LNCaP clone FGC (cell line): Measurements from ENCODE around the gene RPA1.

Experiments used
- DNase-seq: peaks from one replicate; pipeline ENCODE4 v3.0.0-alpha.2; 2011; ENCODE audit warnings: low read depth
- H3K4me3 ChIP-seq: 2 replicates; pipeline ENCODE4 v1.5.1; 2011; ENCODE audit warnings: mild to moderate bottlenecking, low read depth, low read length, control low read depth
- CTCF ChIP-seq: IDR thresholded peaks from 2 replicates; pipeline ENCODE4 v1.5.1; 2012; ENCODE audit warnings: mild to moderate bottlenecking; ENCODE audit not compliant: control insufficient read depth, insufficient read depth; ENCODE audit errors: extremely low read depth

RPA1 gene

GRCh38 chr17:1872976-1873375, 43.2 kb downstream of the RPA1 start:
- DNase-seq, result no peak
- TF ChIP-seq CTCF, result no peak
- no peak overlapping the region for H3K4me3 ChIP-seq

- no peak for DNase-seq
- H3K4me3 ChIP-seq, result no peak overlapping the region
- no peak for TF ChIP-seq CTCF
Measured at GRCh38 chr17:1873418-1873817, 43.6 kb downstream of the RPA1 start.

DNA sequence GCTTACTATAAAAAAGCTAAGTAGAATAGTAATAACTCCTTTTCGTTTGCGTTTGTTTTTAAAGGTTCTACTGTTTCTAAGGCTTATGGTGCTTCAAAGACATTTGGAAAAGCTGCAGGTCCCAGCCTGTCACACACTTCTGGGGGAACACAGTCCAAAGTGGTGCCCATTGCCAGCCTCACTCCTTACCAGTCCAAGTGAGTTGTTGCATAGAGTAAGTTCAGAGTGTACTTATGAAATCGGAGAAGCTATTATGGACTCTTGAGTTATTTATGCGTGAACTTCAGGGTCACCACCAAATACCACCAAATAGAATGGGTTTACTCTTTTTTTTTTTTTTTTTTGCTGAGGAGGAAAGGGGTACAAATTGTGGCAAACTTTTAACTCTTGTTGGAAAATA, 45.8 kb downstream of the RPA1 start:
- DNase-seq, result no peak
- no peak overlapping the region for H3K4me3 ChIP-seq
- TF ChIP-seq CTCF, result no peak

DNA sequence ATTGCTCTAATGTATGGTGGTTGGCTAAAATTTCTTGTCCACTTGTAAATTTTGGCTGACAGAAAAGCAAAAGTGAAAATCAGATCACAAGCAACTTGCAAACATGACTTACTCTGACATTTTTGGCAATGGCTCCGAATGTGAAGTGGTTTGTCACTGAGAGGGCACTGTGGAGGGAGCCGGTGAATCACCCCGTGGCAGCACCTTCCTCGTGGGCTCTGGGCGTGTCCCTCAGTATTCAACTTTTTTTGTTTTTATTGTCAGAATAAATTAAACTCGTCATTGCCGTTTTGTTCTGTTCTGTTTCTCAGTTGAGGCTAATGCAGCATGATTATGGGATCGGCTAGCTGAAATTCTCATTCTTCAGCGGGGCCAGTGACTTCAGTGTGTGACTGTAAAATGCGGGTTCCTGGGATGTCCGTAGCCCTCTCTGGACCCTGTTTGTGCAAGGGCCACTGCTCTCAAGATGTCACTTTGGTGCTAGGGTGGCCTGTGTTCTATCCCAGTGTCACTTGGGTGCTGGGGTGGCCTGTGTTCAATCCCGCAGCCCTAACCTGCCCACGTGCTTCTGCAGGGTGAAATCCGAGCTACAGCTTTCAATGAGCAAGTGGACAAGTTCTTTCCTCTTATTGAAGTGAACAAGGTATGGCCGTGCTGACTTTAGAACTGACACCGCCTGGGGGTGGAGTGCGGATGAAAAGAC, 48.8 kb downstream of the RPA1 start:
- no peak for TF ChIP-seq CTCF
- no peak overlapping the region for H3K4me3 ChIP-seq
- DNase-seq, result no peak

DNA sequence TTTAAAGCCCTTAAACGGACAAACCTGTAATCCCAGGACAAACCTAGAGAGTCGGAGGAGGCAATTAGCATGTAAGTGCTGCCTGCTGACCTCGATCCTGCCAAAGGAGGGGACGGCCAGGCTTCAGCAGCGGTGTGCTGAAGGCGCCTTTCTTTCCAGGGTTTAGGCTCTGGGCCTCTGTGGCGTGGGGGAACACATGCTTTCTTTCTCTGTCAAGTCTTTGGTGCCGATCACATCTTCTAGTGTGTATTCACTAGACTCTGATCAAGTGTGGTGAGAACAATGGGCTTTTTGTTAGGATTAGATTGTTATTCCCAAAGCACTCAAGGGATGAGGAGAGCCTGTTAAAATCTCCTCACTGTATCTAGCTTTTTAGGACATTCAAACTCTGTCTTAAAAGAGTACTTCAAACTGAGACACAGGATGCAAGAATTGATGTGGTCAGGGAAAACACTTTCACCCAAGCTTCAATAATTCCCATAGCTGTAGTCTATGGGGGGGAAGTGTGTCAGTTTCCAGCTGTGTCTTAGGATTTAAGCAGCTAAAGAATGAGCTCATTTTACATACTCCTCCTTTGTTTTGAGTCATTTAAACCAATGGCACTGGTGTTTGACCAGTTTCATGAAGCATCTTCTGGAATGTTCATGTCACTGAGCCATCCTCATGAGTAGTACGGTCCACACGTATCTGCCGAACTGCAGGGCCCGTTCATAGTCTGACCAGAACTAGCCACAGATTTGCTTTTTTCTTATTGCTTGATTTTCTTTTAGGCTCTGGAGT, 51.2 kb downstream of the RPA1 start:
- H3K4me3 ChIP-seq, result no peak overlapping the region
- TF ChIP-seq CTCF, result no peak
- DNase-seq, result no peak

DNA sequence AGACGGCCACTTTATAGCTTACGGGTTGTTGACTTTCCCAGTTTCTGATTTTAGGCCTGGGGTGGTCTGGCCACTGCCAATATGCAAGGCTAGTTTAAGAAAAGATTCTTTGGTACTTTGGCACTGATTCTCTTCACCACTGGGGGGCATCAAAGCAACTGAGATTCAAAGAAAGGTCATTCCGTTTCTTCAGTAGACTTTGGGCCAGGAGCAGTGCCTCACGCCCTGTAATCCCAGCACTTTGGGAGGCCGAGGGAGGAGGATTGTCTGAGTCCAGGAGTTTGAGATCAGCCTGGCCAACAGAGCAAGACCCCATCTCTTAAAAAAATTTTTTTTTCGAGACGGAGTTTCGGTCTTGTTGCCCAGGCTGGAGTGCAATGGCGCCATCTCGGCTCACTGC, 53.0 kb downstream of the RPA1 start:
- TF ChIP-seq CTCF, result 0 out of 2 replicates have a peak, but pooled peaks have one; percentile 17
- no peak overlapping the region for H3K4me3 ChIP-seq
- no peak for DNase-seq
